ENCODE results near the gene SPOCK2.

- TF ChIP-seq TAF1 (IDR thresholded peaks at IDR 0.05; ENCODE audit: borderline replicate concordance, insufficient read depth, low read length) = no peak
- no peak for TF ChIP-seq POLR2AphosphoS5 (IDR thresholded peaks at IDR 0.05; ENCODE audit: low read depth, low read length)
These were observed 39.8 kb downstream of the SPOCK2 start for GRCh38 chr10:72048450-72049124.

Data from PFSK-1 (cell line).